HG02759 (cell line): Measurements from ENCODE around the gene CSMD2.

Experiments used
- ATAC-seq: cut with Tn5 transposase; IDR thresholded peaks from one replicate; pipeline ENCODE4 v1.9.1; 2021; ENCODE audit warnings: mild to moderate bottlenecking, moderate library complexity; ENCODE audit not compliant: unreplicated experiment

The CSMD2 gene

GRCh38 chr1:33768821-33769220 lies 396.2 kb downstream of the CSMD2 start:
- no peak for ATAC-seq

- no peak for ATAC-seq
These were observed 396.9 kb downstream of the CSMD2 start for GRCh38 chr1:33768106-33768505.

GRCh38 chr1:33764149-33764548 lies 400.9 kb downstream of the CSMD2 start:
- ATAC-seq: no peak

- ATAC-seq: no peak
These were observed 401.6 kb downstream of the CSMD2 start for GRCh38 chr1:33763406-33763805.

GRCh38 chr1:33762962-33763361 lies 402.1 kb downstream of the CSMD2 start:
- ATAC-seq: no peak

GRCh38 chr1:33762109-33762830 lies 402.8 kb downstream of the CSMD2 start:
- ATAC-seq: no peak

- no peak for ATAC-seq
These were observed 406.3 kb downstream of the CSMD2 start for GRCh38 chr1:33758698-33759097.

GRCh38 chr1:33753087-33753856 lies 411.8 kb downstream of the CSMD2 start:
- ATAC-seq: no peak

GRCh38 chr1:33745942-33746341 lies 419.1 kb downstream of the CSMD2 start:
- ATAC-seq: no peak

GRCh38 chr1:33743221-33743998 lies 421.6 kb downstream of the CSMD2 start:
- ATAC-seq: no peak

- no peak for ATAC-seq
These were observed 422.4 kb downstream of the CSMD2 start for GRCh38 chr1:33742663-33743062.

- no peak for ATAC-seq
These were observed 423.3 kb downstream of the CSMD2 start for GRCh38 chr1:33741749-33742148.

- ATAC-seq: no peak
These were observed 424.8 kb downstream of the CSMD2 start for GRCh38 chr1:33740040-33740744.

GRCh38 chr1:33738976-33739375 lies 426.1 kb downstream of the CSMD2 start:
- ATAC-seq: no peak

- no peak for ATAC-seq
These were observed 426.5 kb downstream of the CSMD2 start for GRCh38 chr1:33738536-33738935.

GRCh38 chr1:33736496-33736895 lies 428.5 kb downstream of the CSMD2 start:
- ATAC-seq: no peak

- ATAC-seq: no peak
These were observed 429.4 kb downstream of the CSMD2 start for GRCh38 chr1:33735624-33736023.

- ATAC-seq: no peak
These were observed 437.7 kb downstream of the CSMD2 start for GRCh38 chr1:33727310-33727709.

- ATAC-seq: no peak
These were observed 438.7 kb downstream of the CSMD2 start for GRCh38 chr1:33726274-33726804.

- no peak for ATAC-seq
These were observed 439.4 kb downstream of the CSMD2 start for GRCh38 chr1:33725556-33726160.
